Measurements from ENCODE around the gene HK3.

HK3 gene

DNA sequence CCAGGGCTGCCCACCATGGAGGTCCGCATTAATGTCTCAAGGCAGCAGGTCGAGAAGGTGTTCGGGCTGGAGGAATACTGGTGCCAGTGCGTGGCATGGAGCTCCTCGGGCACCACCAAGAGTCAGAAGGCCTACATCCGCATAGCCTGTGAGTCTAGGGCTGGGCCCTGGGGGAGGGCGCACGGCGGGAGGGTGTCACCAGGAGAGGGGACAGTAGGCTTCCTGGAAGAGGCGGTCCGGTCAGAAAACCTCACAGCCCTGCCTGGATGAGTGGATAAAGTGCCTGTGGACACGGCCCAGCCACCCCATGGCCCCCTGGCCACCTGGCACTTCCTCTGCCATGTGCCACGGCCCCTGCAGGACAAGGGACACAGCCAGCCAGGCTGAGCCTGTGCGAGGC is 31.0 kb downstream of the HK3 start:
- DNase-seq = no peak

DNA sequence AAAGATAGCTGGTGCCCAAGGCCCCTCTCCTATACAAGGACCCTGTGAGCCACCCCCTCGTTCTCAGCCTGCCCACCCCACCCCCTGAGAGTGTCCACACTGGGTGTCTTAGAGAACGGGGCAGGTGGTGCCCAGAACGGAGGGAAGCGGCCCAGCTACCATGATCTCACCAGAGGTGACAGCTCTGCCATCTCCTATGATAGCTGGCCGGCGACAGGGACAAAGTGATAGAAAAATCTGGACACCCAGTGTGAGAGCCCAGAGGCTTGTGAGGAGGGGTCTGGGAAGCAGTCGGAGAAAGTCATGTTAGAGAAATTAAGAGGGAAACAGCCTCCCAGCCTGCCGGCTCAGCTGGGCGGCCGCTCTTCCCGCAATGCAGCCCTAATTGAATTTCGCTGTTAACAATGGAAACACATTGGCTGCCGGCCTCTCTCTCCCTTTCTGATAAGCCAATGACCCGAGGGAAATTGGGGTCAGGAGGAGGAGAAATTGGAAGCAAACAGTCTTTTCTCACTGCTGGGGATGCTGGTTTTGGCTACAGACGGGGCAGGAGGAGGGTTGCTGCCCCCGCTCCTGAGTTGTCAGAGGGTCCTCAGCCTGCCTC is 32.3 kb downstream of the HK3 start:
- no peak for DNase-seq

DNA sequence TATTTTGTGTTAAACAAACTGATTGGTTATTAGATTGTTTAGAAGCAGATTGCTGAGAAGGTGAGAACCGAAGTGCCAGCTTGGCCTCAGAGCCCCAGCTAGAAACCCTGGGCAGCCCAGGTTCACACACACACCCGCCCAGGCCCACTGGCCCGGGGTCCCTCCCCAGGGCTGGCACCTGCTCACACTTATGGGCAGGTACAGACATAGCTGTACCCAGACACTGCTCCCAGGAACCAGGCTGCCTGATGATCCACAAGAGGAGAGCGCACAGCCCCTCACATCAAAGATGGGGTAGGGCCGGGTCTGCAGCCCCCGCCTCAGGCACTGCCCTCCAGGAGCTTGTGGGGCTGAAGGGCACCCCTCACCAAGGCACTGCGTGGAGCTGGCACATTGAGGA is 33.2 kb downstream of the HK3 start:
- DNase-seq = no peak

DNA sequence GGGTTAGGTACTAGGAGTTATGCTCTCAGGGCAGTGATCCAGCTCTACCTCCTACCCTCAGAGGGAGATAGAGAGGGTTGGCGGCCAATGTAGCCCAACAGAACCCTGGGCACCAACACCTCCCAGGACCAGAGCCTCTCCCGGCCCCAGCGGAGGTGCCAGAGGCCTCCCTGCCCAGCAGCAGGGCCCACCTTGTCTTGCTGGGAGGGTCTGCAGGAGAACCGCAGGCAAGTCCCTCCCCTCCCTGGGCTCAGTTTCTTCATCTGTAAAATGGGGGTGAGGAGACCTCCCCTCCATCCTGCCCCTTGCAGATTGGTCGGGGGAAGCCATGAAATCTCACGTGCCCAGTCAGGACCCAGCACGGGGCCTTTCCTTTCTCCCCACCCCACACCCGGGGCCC is 34.4 kb downstream of the HK3 start:
- no peak for DNase-seq

DNA sequence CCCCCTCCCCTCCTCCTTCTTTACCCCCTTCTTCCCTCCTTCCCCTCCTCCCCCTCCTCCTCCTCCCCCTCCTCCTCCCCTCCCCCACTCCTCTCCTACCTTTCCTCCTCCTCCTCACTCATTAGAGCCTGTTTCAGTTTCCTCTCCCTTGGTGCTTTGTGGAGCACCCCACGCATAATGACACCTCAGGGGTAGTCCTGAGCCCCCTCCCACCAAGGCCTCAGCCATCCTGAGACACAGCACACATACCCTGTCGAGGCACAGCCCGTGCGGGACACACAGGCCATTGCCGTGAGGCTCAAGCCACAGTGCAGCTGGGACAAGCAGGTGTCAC is 35.4 kb downstream of the HK3 start:
- no peak for DNase-seq

DNA sequence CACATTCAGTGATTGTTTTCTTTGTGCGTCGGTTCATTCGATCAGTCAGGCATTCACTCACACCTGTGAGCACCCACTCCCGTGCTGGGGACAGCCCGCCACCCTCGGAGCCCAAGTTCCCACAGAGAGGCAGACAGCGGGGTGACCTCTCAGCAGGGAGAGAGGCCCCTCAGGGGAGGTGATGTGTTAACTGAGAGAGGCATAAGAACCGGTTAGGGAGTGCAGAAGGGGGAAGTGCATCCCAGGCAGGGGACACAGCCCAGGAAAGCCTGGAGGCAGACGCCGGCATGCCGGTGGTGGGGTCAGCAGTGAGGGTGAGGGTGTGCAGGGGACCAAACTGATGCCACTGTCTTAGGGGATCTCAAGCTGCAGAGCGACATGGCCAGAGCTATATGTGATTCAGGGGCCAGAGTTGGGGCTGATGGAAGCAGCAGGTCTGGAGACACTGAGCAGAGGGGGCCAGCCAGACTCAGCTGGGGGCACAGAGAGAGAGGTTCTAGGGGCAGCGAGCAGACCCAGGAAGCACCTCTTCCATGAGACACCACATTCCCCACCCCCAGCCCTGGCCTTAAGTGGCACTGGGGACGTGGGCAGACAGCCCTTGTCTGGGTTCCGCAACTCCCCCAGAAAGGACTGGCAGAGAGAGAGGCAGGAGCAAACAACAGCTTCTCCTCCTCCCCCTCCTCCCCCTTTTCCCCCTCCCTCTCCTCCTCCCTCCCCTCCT is 35.9 kb downstream of the HK3 start:
- no peak for DNase-seq

DNA sequence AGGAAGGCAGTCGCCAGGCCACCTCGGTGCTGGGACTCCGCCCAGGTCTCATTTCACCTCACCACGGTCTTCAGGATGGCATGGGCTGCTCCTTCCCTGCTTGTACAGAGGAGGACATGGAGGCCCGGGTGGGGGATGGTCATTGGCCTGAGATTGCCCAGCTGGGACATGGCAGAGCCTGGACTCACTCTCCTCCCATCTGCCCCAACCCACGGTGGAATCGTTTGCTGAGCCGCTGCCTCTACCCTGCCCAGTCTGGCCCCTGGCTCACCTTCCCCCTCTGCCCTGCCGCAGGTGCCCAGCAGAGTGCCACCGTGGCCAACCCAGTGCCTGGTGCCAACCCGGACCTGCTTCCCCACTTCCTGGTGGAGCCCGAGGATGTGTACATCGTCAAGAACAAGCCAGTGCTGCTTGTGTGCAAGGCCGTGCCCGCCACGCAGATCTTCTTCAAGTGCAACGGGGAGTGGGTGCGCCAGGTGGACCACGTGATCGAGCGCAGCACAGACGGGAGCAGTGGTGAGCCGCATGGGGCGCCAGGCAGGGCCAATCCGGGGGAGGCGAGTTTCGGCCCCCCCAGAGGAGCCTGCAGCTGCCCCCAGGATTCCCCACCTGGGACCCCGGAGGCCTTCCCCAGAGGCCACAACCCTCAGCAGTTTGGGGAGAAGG is 36.7 kb downstream of the HK3 start:
- no peak for DNase-seq

DNA sequence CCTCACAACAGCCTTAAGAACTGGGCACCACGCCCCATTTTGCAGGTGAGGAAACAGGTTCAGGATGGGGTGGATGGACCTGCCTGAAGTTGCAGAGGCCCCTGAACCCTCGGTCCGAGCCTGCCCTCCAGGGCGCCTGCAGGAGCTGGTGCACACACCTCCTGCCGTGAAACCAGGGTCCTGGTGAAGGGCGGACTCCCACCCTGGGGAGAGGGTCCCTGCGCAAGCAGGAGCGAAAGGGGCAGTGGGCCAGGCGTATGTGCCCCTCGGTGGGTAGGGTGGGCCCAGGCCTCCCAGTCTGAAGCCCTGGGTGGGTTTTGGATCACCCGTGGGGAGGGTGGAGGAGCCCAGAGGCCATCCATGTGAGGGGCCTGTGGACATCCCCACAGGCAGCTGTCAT is 37.9 kb downstream of the HK3 start:
- DNase-seq = no peak

DNA sequence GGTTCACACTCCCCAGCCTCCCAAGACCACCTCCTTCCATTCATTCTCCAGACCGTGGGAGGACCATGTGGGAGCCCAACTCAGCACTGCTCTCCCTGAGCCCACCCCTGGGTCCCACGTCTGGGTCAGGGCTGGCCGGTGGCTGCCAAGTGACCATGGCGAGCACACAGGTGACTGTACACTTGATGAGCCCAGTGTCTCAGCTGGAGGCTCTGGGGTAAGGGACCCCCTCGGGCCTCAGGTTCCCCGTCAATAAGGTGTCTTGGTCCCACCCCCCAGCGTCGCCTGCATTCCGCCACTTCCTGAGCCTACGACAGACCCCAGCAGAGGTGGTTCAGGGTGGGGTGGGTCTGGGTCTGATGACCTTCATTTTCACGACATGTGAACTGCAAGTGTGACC is 38.8 kb downstream of the HK3 start:
- no peak for DNase-seq

DNA sequence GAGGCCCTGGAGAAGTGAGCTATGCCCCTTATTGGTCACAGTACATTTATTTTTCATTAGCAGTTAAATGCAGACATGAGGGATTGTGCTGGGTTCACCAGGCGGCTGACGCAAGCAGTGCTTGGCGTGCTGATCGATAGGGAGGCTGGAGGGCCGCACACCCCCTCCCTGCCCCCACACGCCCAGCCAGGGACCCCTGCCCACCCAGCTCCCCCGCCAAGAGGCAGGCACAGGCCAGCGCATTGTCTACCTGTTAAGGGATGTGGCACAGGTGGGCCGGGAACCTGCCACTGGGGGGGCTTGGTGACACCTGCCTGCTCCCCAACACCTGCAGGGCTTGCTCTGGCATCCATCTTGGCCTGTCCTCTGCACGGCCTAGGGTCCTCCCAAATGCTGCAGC is 39.2 kb downstream of the HK3 start:
- no peak for DNase-seq

DNA sequence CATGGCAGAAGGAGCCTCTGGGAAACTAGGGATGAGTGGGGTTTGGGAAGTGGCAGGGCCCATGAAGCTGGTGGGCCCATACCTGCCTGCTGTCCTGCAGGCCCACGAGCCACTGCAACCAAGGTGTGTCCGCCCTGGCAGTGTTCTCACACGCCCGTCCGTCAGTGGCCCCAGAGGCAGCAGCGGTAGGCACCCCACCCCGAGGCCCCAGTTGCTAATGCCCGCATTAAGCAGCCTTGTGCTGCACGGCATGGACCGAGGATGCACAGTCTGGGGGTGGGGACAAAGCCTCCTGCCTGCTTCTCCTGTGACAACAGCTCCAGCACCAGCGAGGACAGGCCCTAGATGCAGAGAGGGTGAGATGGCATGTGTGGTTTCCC is 41.3 kb downstream of the HK3 start:
- DNase-seq = no peak

DNA sequence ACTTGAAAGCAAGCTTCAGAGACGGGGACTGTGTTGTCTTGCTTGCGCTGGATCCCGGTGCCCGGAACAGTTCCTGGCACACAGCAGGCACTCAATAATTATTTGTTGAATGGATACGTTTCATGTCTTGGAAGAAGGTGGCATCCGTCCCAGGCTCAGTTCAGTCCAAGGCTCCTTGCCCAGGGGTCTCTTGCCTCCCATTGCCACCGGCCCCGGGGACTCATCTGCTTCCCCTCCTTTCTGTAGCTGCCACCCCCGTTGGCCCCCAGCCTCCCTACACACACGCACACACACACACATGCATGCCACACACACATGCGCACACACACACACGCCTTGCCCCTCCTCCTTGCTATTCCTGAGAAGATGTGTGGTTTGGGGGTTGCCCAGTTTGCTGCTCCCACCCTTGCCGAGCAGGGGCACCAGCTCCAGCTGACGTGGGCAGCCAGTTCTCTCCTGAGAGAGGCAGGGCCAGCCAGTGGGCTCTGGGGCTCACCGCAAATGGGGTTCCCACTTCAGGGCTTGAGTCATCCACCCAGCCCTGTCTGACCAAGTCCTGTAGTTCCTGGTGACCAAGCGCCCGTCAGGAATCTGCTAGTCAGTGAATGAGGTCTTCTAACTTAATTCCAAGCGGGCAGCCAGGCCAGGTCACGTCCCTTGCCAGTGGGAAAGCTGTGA is 41.8 kb downstream of the HK3 start:
- no peak for DNase-seq

DNA sequence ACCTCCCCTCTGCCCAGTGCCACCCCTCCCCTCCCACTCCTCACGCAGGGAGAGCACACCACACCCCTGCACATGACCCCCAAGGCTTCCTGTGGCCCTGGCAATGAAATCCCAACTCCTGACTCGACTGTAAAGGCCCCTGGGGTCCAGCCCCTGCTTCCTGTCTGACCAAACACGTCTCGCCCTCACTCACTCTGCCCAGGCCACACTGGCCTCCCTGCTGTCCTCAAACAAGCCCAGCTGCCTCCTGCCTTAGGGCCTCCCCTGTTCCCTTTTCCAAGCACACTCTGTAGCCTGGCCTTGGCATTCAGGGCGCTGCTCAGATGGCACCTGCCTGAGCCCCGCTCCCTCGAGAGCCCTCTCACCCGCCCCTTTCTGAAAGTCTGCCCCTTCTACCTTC is 42.4 kb downstream of the HK3 start:
- DNase-seq = no peak

DNA sequence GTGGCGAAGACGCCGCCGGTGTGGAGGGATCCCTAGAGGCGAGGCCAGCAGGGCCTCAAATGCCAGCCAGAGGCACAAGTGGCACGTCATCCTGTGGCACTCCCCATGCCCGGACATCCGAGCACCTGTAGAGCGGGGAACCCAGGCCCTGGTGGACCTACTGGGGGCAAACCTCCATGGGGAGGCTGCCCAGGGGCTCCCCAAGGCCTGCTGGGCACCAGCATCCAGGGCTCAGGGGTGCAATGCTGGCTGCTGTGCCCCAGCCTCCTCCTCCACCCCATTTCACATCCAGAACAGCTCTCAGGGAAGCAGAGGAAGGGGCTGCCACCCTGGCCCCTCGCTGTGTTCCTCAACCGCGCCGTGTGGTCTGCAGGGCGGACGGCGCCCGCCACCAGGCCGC is 43.5 kb downstream of the HK3 start:
- DNase-seq = no peak

DNA sequence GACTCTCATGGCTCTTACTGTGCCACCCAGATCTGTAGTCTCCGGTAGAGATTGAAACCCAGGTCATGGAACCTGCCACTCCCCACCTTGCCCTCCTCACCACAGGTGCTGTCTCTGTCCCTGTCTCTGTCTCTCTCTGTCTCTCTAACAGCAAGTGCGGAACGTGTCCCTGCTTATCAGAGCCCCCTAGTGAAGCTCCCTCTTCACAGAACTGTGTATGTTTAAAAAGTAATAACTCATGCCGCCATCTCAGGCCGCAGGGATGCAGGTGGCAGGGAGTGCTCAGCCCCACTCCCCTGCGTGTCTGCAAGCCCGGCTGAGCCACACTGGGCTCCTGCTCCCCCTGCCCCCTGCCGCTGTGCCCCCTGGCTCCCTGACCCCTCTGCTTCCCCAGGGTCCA is 45.0 kb downstream of the HK3 start:
- DNase-seq = no peak

DNA sequence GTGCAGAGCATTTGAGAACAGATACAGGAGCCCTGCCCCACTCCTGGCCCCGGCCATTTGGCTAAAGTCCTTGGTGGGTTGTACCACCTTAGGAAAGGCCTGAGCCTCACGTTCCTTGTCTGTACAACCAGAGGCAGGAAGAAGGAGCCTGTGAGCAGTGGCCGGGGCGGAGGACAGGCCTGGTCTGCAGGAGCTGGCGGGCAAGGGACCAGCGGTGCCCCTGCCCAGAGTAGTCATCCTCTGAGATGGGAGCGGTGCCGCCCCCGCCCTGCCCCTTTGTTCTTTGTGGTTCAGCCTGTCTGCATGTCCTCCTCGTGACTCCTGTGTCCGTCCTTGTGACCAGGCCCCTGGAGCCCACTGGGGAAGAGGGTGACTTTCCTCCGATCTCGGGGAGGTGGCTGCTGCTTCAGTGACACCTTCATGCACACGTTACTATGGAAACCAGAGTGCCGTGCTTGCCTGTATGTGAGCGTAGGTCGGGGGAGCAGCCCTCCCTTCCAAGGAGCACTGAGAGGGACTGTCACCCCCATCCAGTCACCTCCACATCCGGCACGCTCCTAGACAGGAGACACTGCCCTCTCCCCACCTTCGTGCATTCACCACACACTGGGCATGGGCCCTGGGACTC is 45.9 kb downstream of the HK3 start:
- no peak for DNase-seq

DNA sequence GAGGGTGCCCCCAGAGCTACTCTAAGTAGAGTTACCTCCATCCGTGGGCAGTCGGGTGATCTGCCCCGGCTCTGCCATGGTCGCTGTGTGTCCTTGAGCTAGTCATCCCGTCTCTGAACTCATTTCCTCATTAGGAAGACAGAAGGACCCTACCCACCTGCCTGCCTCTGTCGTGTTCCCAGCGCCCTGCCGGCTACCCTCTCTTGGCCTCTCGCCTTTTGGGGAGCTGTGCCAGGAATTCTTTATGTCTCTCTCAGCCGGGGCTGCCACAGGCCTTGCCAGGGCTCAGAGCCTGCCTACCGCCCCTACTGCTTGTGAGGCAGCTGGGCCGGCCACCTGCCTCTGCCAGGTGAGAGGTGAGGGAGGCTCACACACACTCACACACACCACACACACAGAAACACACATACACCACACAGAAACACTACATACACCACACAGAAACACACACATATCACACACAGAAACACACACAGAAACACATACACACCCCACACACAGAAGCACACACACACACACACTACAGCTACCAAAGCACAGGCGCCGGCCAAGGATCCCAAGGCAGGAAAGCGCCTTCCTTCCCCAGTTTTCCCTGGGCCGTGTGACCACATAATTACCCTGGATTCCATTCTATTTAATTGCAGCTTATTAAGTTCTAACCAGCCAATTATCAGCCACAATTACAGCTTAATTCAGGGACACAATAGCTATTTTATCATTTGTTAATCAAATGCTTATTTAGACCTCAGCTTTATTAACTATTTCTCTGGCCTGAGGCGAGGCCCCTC is 47.1 kb downstream of the HK3 start:
- DNase-seq = no peak

DNA sequence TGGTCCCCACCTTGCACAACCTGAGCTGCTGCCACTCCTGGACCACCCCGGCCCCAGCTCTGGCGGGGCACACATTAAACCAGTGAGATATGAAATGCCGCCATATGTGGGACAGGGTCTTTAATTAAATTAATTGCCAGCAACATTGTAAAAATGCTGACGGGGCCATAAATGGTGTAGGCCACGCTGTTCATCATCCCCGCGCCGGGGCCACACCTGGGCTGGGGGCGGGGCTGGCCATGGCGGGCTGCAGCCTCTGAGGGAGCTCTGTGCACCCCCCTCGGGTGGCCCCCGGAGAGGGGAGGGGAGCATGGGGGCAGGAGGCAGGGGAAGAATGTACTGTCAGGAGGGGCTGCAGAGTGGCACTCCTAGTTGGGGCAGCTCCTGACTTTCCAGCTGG is 47.8 kb downstream of the HK3 start:
- no peak for DNase-seq

DNA sequence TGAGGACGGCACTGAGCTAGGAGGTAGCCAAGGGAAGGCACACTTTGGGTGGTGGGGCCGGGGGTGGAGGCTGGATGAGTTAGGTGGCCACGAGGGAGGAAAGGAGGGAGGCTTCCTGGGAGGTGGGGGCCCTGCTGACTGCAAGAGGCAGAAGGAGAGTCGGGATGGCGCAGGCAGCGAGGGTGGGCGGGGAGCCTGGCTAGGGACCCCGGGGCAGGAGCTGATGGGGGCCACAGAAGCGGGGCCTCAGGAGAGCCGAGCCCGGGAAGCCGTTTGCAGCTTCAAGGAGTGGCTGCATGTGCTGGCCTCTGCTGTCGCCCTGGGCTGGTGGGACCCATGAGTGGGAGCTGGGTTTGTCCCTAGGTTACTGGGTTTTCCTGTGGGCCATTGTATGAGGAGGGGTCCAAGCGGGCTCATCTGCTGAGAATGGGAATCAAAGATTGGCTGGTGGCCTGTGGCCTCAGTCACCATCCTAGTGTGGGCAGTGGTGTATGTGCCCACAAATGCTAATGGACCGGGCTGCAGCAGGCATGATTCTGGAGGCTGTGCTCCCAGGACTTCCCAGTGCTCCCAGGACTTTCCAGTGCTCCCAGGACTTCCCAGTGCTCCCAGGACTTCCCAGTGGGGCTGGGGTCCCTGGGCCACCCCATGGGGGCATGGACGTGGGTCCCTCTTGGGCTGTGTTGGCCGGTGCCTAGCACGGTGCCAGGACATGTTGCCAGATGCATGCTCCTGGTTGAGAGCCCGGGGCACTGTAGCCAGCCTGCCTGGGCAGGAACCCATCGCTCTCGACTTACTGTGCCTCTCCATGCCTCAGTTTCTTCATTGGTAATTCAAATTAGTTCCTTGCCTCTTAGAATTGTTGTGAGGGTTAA is 48.5 kb downstream of the HK3 start:
- DNase-seq = no peak

DNA sequence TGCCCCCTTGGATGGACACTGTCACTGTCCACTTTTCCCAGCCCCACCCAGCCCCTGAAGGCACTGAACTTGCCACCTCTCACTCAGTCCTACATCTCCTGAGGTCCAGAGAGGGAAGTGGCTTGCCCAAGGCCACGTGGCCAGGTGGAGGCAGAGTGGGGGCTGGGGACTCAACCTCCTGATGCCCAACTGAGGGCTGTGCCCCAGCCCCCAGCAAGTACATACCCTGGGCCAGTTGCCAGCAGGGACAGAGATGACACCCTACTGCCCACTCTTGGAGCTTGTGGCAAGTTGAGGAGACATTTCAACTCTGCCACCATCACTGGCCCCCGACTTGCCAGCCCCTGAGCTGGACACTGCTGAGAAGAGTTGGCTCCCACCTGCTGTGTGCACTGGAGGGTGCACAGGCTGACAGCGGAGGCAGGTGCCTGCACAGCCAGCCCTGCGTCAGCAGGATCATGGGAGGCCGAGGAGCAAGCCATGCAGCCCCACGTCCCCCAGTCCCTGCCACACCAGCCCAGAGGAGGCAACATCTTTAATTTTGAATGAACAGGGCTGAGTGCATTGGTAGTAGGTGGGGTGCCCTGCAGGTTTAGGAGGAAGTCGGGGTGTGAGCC is 49.4 kb downstream of the HK3 start:
- DNase-seq = no peak

DNA sequence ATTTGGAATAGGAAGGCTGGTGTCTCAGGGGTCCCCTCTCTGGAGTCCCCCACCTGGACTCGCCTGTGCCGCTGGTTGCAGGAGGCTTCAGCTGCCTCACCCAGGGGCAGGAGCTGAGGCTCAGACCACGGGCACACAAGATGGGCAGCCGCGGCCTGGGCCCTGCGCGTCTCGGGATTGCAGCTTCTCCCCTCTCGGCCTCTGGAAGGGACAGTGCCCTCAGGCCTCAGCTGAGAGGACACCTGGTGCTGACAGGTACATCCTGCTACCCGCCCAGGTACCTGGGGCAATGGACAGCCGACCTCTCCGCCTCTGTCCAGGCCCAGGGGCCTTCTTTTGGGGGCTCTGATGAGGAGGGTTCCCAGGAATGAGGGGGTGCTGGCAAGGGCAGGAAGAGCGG is 50.5 kb downstream of the HK3 start:
- DNase-seq = no peak
